Keratinocyte (primary cell): ENCODE results near the gene USP38.

Experiments used
- CTCF ChIP-seq, 3 experiments: IDR thresholded peaks in 1 of 3; conservative IDR thresholded peaks in 1 of 3; optimal IDR thresholded peaks in 1 of 3; 2 replicates in 2 of 3; 3 replicates in 1 of 3; pipeline versions ENCODE3 to v1.5.1; 2011; ENCODE audit warnings: low read length in 3 of 3, mild to moderate bottlenecking in 3 of 3, moderate library complexity in 2 of 3, control low read depth in 1 of 3, inconsistent platforms in 1 of 3; ENCODE audit not compliant: insufficient read depth in 2 of 3; ENCODE audit errors: extremely low read depth in 1 of 3
- EZH2 ChIP-seq: IDR thresholded peaks from one replicate; pipeline ENCODE4 v1.6.1; 2012; ENCODE audit warnings: inconsistent platforms, mild to moderate bottlenecking, low read length, moderate library complexity

- TF ChIP-seq EZH2, result no peak
- TF ChIP-seq CTCF (optimal IDR thresholded peaks at IDR 0.05 in 1 of 3, IDR thresholded peaks at IDR 0.05 in 1 of 3, conservative IDR thresholded peaks at IDR 0.05 in 1 of 3; ENCODE audit: extremely low read depth in 1 of 3, insufficient read depth in 2 of 3, low read length in 3 of 3), result no peak
Measured at GRCh38 chr4:143262838-143263237, 78.1 kb downstream of the USP38 start.
